HL-60 (cell line): ENCODE measurements around the gene ELMO1.

Source experiments
- POLR2AphosphoS5 ChIP-seq: IDR thresholded peaks from 2 replicates; pipeline ENCODE4 v1.6.1; 2012; ENCODE audit warnings: low read depth
- TF ChIP-seq, protein P1 (sequence below): IDR thresholded peaks from one replicate; pipeline ENCODE4 v1.5.1; 2011; ENCODE audit warnings: low read length, control low read depth, inconsistent platforms; ENCODE audit not compliant: insufficient read depth

GRCh38 chr7:37265876-37266275, 182.8 kb downstream of the ELMO1 start:
- TF ChIP-seq, protein P1, sequence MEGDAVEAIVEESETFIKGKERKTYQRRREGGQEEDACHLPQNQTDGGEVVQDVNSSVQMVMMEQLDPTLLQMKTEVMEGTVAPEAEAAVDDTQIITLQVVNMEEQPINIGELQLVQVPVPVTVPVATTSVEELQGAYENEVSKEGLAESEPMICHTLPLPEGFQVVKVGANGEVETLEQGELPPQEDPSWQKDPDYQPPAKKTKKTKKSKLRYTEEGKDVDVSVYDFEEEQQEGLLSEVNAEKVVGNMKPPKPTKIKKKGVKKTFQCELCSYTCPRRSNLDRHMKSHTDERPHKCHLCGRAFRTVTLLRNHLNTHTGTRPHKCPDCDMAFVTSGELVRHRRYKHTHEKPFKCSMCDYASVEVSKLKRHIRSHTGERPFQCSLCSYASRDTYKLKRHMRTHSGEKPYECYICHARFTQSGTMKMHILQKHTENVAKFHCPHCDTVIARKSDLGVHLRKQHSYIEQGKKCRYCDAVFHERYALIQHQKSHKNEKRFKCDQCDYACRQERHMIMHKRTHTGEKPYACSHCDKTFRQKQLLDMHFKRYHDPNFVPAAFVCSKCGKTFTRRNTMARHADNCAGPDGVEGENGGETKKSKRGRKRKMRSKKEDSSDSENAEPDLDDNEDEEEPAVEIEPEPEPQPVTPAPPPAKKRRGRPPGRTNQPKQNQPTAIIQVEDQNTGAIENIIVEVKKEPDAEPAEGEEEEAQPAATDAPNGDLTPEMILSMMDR = no peak
- TF ChIP-seq POLR2AphosphoS5 = no peak
